HCT116 (cell line): ENCODE measurements around the gene ACSM5. TPM values are rescaled to one million over a fixed set of nuclear protein-coding genes. Genes with fewer than 3 reads are reported as not detected.
"Not testable (repeated sequence)": the region's sequence is repeated elsewhere in the genome, so short reads cannot be mapped to it uniquely, and the experiment has no call there.

Experiments
- ATAC-seq: fragments of 200-7000 bp; cut with Tn5 transposase; 2 replicates; pipeline ENCODE4 v1.9.1; 2020; ENCODE audit warnings: mild to moderate bottlenecking, moderate library complexity
- BruUV-seq: library from RNA; stranded (reverse); fragments of 400-500 nt; replicated peaks from 2 replicates; lab custom pipeline; 2021; lab: Mats Ljungman, UMichigan
- CTCF ChIA-PET: fragments of 300-600 bp; sonication (Branson Sonifier 250); formaldehyde crosslinking; loops from one replicate; lab custom pipeline; 2021; ENCODE audit warnings: antibody characterized with exemption; lab: Charles Lee
- POLR2A ChIA-PET: fragments of 300-600, 350-600 bp; sonication (Branson Sonifier 250); formaldehyde crosslinking; loops from one replicate; lab custom pipeline; 2021; ENCODE audit warnings: antibody characterized with exemption; lab: Charles Lee
- RAD21 ChIA-PET, 2 experiments: fragments of 300-600 bp; sonication (Branson Sonifier 250); formaldehyde crosslinking; loops; one replicate each; lab custom pipeline; 2023; ENCODE audit warnings: low total read pairs in 2 of 2; ENCODE audit not compliant: uncharacterized antibody in 2 of 2, unreplicated experiment in 2 of 2, low non-redundant PET in 1 of 2; lab: Charles Lee
- DNase-seq: peaks from one replicate; pipeline ENCODE4 v3.0.0-alpha.2; 2010; ENCODE audit warnings: low read depth, low spot score
- H2AFZ ChIP-seq: fragments of 200-600 bp; shearing (Covaris generic), sonication (generic); 2 replicates; pipeline ENCODE4 v1.6.1; 2017; ENCODE audit warnings: low read depth, mixed run types, mixed read lengths, antibody characterized with exemption, low read length; ENCODE audit not compliant: poor library complexity, severe bottlenecking
- H3K27ac ChIP-seq: 2 replicates; pipeline ENCODE4 v1.5.1; 2012; ENCODE audit warnings: low read depth, low read length
- H3K27me3 ChIP-seq: fragments of 200-600 bp; sonication (generic); 2 replicates; pipeline ENCODE4 v1.6.1; 2016; ENCODE audit warnings: mixed run types, low read length, mixed read lengths; ENCODE audit not compliant: insufficient read depth
- H3K36me3 ChIP-seq, 2 experiments: fragments of 200-500 bp in 1 of 2; fragments of 200-600 bp in 1 of 2; sonication (Bioruptor generic) in 1 of 2; sonication (generic) in 1 of 2; 2 replicates each; pipeline versions ENCODE4 v1.5.1 to v1.6.1; 2014 to 2016; ENCODE audit warnings: low read length in 2 of 2, inconsistent platforms in 1 of 2, mixed read lengths in 1 of 2, mixed run types in 1 of 2; ENCODE audit not compliant: insufficient read depth in 2 of 2, control insufficient read depth in 1 of 2
- H3K4me1 ChIP-seq, 2 experiments: fragments of 200-600 bp in 1 of 2; sonication (generic) in 1 of 2; 2 replicates each; pipeline versions ENCODE4 v1.5.1 to v1.6.1; 2012 to 2017; ENCODE audit warnings: low read length in 2 of 2, inconsistent platforms in 1 of 2, mild to moderate bottlenecking in 1 of 2, mixed read lengths in 1 of 2, mixed run types in 1 of 2, moderate library complexity in 1 of 2; ENCODE audit not compliant: insufficient read depth in 2 of 2, control insufficient read depth in 1 of 2
- H3K4me2 ChIP-seq: fragments of 200-600 bp; sonication (generic); 2 replicates; pipeline ENCODE4 v1.6.1; 2017; ENCODE audit warnings: mixed run types, low read length, mixed read lengths
- H3K4me3 ChIP-seq, 2 experiments: fragments of 200-600 bp in 1 of 2; sonication (generic) in 1 of 2; replicated peaks in 1 of 2; 2 replicates each; pipeline ENCODE4 v1.5.1; 2011 to 2016; ENCODE audit warnings: low read length in 2 of 2, control low read depth in 1 of 2, low read depth in 1 of 2, mild to moderate bottlenecking in 1 of 2, mixed read lengths in 1 of 2, mixed run types in 1 of 2
- H3K79me2 ChIP-seq: fragments of 200-600 bp; sonication (generic); 2 replicates; pipeline ENCODE4 v1.6.1; 2017; ENCODE audit warnings: mild to moderate bottlenecking, mixed run types, low read length, moderate library complexity, mixed read lengths; ENCODE audit not compliant: insufficient read depth
- H3K9ac ChIP-seq: fragments of 200-600 bp; sonication (generic); 2 replicates; pipeline ENCODE4 v1.6.1; 2016; ENCODE audit warnings: low read length, mixed read lengths
- H3K9me2 ChIP-seq: fragments of 200-600 bp; sonication (generic), shearing (Covaris generic); 2 replicates; pipeline ENCODE4 v1.6.1; 2017; ENCODE audit warnings: mixed run types, mild to moderate bottlenecking, moderate library complexity; ENCODE audit not compliant: insufficient read depth
- H3K9me3 ChIP-seq, 2 experiments: fragments of 200-500 bp in 1 of 2; fragments of 200-600 bp in 1 of 2; sonication (Bioruptor generic) in 1 of 2; sonication (generic) in 1 of 2; 2 replicates each; pipeline ENCODE4 v1.6.1; 2014 to 2017; ENCODE audit warnings: low read length in 2 of 2, mixed read lengths in 2 of 2, inconsistent platforms in 1 of 2, low read depth in 1 of 2, mild to moderate bottlenecking in 1 of 2, mixed run types in 1 of 2, moderate library complexity in 1 of 2; ENCODE audit not compliant: control insufficient read depth in 1 of 2, insufficient read depth in 1 of 2
- H4K20me1 ChIP-seq: fragments of 200-600 bp; sonication (generic), shearing (Covaris generic); 2 replicates; pipeline ENCODE4 v1.6.1; 2017; ENCODE audit warnings: mixed run types, mild to moderate bottlenecking, moderate library complexity; ENCODE audit not compliant: insufficient read depth
- intact Hi-C: fragments of 100-400 bp; cut with micrococcal nuclease; formaldehyde crosslinking; loops from 2 replicates; pipeline ENCODE4 v1.10.0; 2022
- total RNA-seq: library from RNA; stranded (reverse); gene quantifications from one replicate; pipeline ENCODE4 v1.2.1, GENCODE V29; 2021; ENCODE audit not compliant: unreplicated experiment
- TF ChIP-seq, protein P1 (sequence below): IDR thresholded peaks from 2 replicates; pipeline ENCODE4 v1.6.1; 2012; ENCODE audit warnings: low read depth

The ACSM5 gene
- total RNA-seq, 1 experiment from 2014 or later = not detected

DNA sequence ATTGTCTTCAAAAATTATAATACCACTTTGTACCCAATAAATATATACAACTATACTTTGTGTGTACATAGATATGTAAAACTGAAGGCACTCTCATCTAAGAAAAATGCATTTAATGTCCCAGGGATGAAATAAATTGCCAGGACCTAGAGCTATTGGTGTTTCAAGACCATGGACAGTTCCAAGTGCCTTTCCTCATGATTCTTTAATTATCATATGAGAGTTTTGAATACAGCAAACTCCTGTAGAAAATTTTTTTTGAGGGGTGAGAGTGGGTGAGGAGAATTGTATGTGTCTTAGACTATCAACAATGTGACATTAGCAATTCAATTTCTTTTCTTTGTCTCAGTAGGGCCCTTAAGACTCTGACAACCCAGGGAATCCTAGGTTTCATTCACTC lies 59.6 kb downstream of the ACSM5 start:
- H3K4me2 ChIP-seq, H3K27ac ChIP-seq, H4K20me1 ChIP-seq, RAD21 ChIA-PET, H3K27me3 ChIP-seq, DNase-seq, ATAC-seq, H3K4me3 ChIP-seq, BruUV-seq, H3K9me2 ChIP-seq, H3K4me1 ChIP-seq, H3K9ac ChIP-seq, H3K79me2 ChIP-seq, intact Hi-C loops, H3K36me3 ChIP-seq, H3K9me3 ChIP-seq, H2AFZ ChIP-seq, POLR2A ChIA-PET, CTCF ChIA-PET: not testable (repeated sequence)
- TF ChIP-seq, protein P1, sequence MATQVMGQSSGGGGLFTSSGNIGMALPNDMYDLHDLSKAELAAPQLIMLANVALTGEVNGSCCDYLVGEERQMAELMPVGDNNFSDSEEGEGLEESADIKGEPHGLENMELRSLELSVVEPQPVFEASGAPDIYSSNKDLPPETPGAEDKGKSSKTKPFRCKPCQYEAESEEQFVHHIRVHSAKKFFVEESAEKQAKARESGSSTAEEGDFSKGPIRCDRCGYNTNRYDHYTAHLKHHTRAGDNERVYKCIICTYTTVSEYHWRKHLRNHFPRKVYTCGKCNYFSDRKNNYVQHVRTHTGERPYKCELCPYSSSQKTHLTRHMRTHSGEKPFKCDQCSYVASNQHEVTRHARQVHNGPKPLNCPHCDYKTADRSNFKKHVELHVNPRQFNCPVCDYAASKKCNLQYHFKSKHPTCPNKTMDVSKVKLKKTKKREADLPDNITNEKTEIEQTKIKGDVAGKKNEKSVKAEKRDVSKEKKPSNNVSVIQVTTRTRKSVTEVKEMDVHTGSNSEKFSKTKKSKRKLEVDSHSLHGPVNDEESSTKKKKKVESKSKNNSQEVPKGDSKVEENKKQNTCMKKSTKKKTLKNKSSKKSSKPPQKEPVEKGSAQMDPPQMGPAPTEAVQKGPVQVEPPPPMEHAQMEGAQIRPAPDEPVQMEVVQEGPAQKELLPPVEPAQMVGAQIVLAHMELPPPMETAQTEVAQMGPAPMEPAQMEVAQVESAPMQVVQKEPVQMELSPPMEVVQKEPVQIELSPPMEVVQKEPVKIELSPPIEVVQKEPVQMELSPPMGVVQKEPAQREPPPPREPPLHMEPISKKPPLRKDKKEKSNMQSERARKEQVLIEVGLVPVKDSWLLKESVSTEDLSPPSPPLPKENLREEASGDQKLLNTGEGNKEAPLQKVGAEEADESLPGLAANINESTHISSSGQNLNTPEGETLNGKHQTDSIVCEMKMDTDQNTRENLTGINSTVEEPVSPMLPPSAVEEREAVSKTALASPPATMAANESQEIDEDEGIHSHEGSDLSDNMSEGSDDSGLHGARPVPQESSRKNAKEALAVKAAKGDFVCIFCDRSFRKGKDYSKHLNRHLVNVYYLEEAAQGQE = peak; percentile 16; the same call in 1 of the 2 replicates

DNA sequence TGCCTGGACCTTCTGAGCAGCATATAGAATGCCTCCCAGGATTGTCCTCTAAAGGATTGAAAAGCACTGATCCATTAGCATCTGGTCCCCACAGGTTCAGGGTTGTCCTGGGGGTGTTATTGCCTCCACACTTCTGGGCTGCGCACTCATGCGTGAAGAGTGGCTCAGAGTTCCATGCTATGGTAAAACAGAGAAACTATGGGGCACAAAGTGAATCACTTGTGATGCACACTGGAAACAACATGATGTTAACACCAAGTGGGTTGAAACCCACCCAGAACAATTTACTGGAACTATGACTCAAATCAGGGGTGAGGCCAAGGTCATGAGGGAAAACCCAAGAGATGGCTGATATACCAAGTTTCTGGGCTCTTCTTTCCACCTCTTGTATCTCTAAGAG lies 60.6 kb downstream of the ACSM5 start:
- H3K9me2 ChIP-seq, H3K27ac ChIP-seq, BruUV-seq, H4K20me1 ChIP-seq, H3K4me2 ChIP-seq, H3K27me3 ChIP-seq, H3K4me1 ChIP-seq, intact Hi-C loops, ATAC-seq, CTCF ChIA-PET, POLR2A ChIA-PET, H2AFZ ChIP-seq, H3K4me3 ChIP-seq, RAD21 ChIA-PET, H3K9me3 ChIP-seq, H3K36me3 ChIP-seq, H3K9ac ChIP-seq, H3K79me2 ChIP-seq, DNase-seq: not testable (repeated sequence)

DNA sequence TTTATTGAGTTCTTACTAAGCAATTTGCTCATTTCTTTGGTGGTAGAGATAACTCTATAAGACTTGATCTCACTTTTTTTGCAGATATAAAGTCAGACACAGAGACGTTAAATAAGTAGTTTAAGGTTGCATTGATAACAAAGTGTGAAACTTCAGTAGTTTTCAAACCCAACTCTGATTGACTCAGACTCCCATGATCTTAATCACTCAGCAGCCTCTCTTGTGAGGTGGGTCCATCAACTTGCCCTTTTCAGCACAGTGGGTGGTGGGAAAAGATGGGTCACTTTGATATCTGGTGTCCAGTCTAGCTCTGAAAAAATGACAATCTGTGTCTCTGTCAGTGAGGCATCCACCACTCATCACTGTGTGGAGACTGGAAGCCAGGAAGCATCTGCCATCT lies 61.4 kb downstream of the ACSM5 start:
- H3K4me2 ChIP-seq, H3K9ac ChIP-seq, H3K79me2 ChIP-seq, POLR2A ChIA-PET, intact Hi-C loops, H3K36me3 ChIP-seq, CTCF ChIA-PET, H3K4me1 ChIP-seq, H2AFZ ChIP-seq, RAD21 ChIA-PET, H3K9me2 ChIP-seq, H3K27ac ChIP-seq, BruUV-seq, H3K27me3 ChIP-seq, H3K4me3 ChIP-seq, H3K9me3 ChIP-seq, ATAC-seq, DNase-seq, H4K20me1 ChIP-seq: not testable (repeated sequence)

DNA sequence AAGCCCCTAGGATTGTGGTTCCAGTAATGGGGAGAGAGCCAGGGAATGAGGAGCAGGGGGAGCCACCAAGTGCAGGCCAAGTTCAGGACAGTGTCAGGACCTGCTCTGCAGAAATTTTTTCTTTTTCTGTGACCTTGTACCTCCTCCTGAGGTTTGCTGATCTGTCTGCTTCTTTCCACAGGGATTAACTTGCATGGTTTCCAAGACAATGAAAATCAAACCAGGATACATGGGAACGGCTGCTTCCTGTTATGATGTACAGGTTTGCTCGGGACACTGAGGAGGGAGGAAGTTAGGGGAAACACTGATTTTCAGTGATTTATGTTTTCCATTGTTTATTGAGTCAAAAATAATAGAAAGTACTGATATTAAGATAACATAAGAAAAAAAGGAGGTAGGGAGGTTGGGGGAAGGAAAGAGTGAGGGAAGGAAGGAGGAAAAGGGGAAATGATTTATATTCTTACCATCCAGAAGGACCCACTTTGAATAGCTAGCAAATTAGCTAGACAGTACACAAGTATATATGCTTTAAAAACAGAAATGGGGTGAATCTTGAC lies 67.9 kb downstream of the ACSM5 start:
- H3K9ac ChIP-seq, intact Hi-C loops, H3K27me3 ChIP-seq, H3K36me3 ChIP-seq, H3K27ac ChIP-seq, H3K9me3 ChIP-seq, BruUV-seq, H3K4me1 ChIP-seq, RAD21 ChIA-PET, H3K4me3 ChIP-seq, CTCF ChIA-PET, H2AFZ ChIP-seq, H3K79me2 ChIP-seq, POLR2A ChIA-PET, DNase-seq, H3K9me2 ChIP-seq, H4K20me1 ChIP-seq, ATAC-seq, H3K4me2 ChIP-seq: not testable (repeated sequence)
